ENCODE data around the gene JARID2. TPM values are rescaled to one million over a fixed set of nuclear protein-coding genes. Genes with fewer than 3 reads are reported as not detected.
"Not testable (repeated sequence)": the region's sequence is repeated elsewhere in the genome, so short reads cannot be mapped to it uniquely, and the experiment has no call there.

JARID2 gene
- total and polyA plus RNA-seq, 8 donors = 2.4 to 42.6 (median 11.5) TPM

GRCh38 chr6:15284743-15285142 is 38.9 kb downstream of the JARID2 start:
- intact Hi-C loops (cut with DNase I; ENCODE audit: low total_unique reads) = no loop called here
- WGBS, 5 donors = 33 to 76% (median 52%) methylated on average over 1 of the region's 1 CpG
- Histone ChIP-seq H3K36me3 (no peaks in the 10 kb centered on the region), H3K9me3 (no peaks in the 10 kb centered on the region), H3K27me3 (no peaks in the 10 kb centered on the region), H3K27ac (no peak overlapping the region), H3K4me1 (peaks cover 22 to 74% (median 48%) of the 10 kb centered on the region in 4 donors), H3K4me3 (no peak overlapping the region)
- TF ChIP-seq POLR2AphosphoS5 (IDR thresholded peaks at IDR 0.05) = no peak
- no peak for TF ChIP-seq POLR2A (IDR thresholded peaks at IDR 0.05)
- TF ChIP-seq EP300 (IDR thresholded peaks at IDR 0.05) = no peak
- TF ChIP-seq CTCF (IDR thresholded peaks at IDR 0.05) = no peak
- DNase-seq = peak in 1 of 2 donors; percentile 41

GRCh38 chr6:15285682-15286294 is 39.9 kb downstream of the JARID2 start:
- 78 to 93% (median 87%) methylated on average over 3 of the region's 3 CpGs for WGBS, 5 donors
- Histone ChIP-seq H3K27me3 (no peaks in the 10 kb centered on the region), H3K36me3 (no peaks in the 10 kb centered on the region), H3K4me3 (no peak overlapping the region), H3K27ac (no peak overlapping the region), H3K4me1 (peaks cover 14 to 66% (median 43%) of the 10 kb centered on the region in 4 donors), H3K9me3 (no peaks in the 10 kb centered on the region)
- no peak for TF ChIP-seq POLR2A (IDR thresholded peaks at IDR 0.05)
- no peak for TF ChIP-seq EP300 (IDR thresholded peaks at IDR 0.05)
- intact Hi-C loops (cut with DNase I; ENCODE audit: low total_unique reads) = no loop called here
- DNase-seq = no peak

GRCh38 chr6:15287670-15288375 is 42.0 kb downstream of the JARID2 start:
- H3K9me3 ChIP-seq = no peaks in the 10 kb centered on the region
- no peak for DNase-seq
- H3K36me3 ChIP-seq = no peaks in the 10 kb centered on the region
- H3K4me3 ChIP-seq = no peak overlapping the region
- H3K27ac ChIP-seq = no peak overlapping the region
- no peak for TF ChIP-seq POLR2AphosphoS5 (IDR thresholded peaks at IDR 0.05)
- no peak for TF ChIP-seq POLR2A (IDR thresholded peaks at IDR 0.05)
- no peak for TF ChIP-seq CTCF (IDR thresholded peaks at IDR 0.05)
- no peak for TF ChIP-seq EP300 (IDR thresholded peaks at IDR 0.05)
- intact Hi-C loops (cut with DNase I; ENCODE audit: low total_unique reads) = no loop called here
- no peaks in the 10 kb centered on the region for H3K27me3 ChIP-seq
- 74 to 89% (median 82%) methylated on average over 6 of the region's 6 CpGs for WGBS, 5 donors
- peaks cover 9 to 49% (median 30%) of the 10 kb centered on the region in 4 donors for H3K4me1 ChIP-seq

DNA sequence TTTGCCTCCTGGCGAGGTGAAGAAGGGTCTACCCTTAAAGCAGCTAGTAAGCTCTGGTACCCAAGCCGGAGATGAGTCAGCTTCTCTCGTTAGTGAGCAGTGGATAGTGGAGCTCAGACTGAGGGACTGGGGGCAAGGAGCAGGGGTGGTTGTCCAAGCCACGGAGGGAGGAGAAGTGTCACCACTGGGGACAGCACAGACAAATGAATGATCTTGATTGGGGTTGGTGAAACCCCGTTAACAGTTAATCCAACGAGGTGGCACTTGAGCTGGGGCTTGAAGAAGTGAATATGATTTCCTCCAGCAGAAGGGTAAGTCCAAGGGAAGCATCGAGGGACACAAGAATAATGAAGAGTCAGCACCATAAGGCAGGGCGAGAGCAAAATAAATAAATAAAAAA is 43.0 kb downstream of the JARID2 start:
- no peak overlapping the region for H3K4me3 ChIP-seq
- H3K27ac ChIP-seq = no peak overlapping the region
- 82 to 95% (median 92%) methylated on average over 8 of the region's 8 CpGs for WGBS, 5 donors
- TF ChIP-seq CTCF (IDR thresholded peaks at IDR 0.05) = no peak
- no peak for TF ChIP-seq POLR2AphosphoS5 (IDR thresholded peaks at IDR 0.05)
- no peak for TF ChIP-seq POLR2A (IDR thresholded peaks at IDR 0.05)
- TF ChIP-seq EP300 (IDR thresholded peaks at IDR 0.05) = no peak
- no peaks in the 10 kb centered on the region for H3K9me3 ChIP-seq
- H3K4me1 ChIP-seq = peaks cover 17 to 58% (median 36%) of the 10 kb centered on the region in 4 donors
- H3K27me3 ChIP-seq = no peaks in the 10 kb centered on the region
- DNase-seq = no peak
- H3K36me3 ChIP-seq = no peaks in the 10 kb centered on the region
- intact Hi-C loops (cut with DNase I; ENCODE audit: low total_unique reads) = no loop called here

- intact Hi-C loops (cut with DNase I; ENCODE audit: low total_unique reads); DNase-seq; H3K36me3 ChIP-seq; H3K27me3 ChIP-seq; H3K9me3 ChIP-seq; H3K4me3 ChIP-seq; H3K27ac ChIP-seq: not testable (repeated sequence)
- WGBS, 5 donors = 80 to 92% (median 88%) methylated on average over 7 of the region's 7 CpGs
- peaks cover 22 to 61% (median 37%) of the 10 kb centered on the region in 4 donors for H3K4me1 ChIP-seq
These were observed 43.6 kb downstream of the JARID2 start for GRCh38 chr6:15289456-15289855.
